ENCODE results near the gene CRNN.

CRNN gene

GRCh38 chr1:152413909-152414308 is at the start of gene CRNN:
TSS of gene CRNN (minus strand) at chr1:152414263. CDS start at chr1:152412233, 2,030 bp downstream.
- FAIRE-seq (no peak), DNase-seq (ENCODE audit: low spot score) (no peak)

GRCh38 chr1:152462636-152463035 is 48.6 kb upstream of the CRNN start:
- DNase-seq (ENCODE audit: low spot score) (no peak), FAIRE-seq (no peak)

- peak; percentile 77 for FAIRE-seq
Observed at GRCh38 chr1:152461544-152461943, 47.5 kb upstream of the CRNN start.

GRCh38 chr1:152460529-152460899 is 46.5 kb upstream of the CRNN start:
- no peak for FAIRE-seq
- DNase-seq (ENCODE audit: low spot score) = no peak

More at GRCh38 chr1:152461544-152461943, 47.5 kb upstream of the CRNN start:
- DNase-seq (ENCODE audit: low spot score) = peak; percentile 51

GRCh38 chr1:152459596-152460528 is 45.8 kb upstream of the CRNN start:
- no peak for FAIRE-seq
- peak; percentile 39 for DNase-seq (ENCODE audit: low spot score)

GRCh38 chr1:152458384-152459185 is 44.5 kb upstream of the CRNN start:
- FAIRE-seq = no peak
- peak; percentile 47 for DNase-seq (ENCODE audit: low spot score)

- no peak for FAIRE-seq
- no peak for DNase-seq (ENCODE audit: low spot score)
Observed at GRCh38 chr1:152457561-152457960, 43.5 kb upstream of the CRNN start.

- no peak for FAIRE-seq
- DNase-seq (ENCODE audit: low spot score) = no peak
Observed at GRCh38 chr1:152457071-152457470, 43.0 kb upstream of the CRNN start.

GRCh38 chr1:152451254-152451653 is 37.2 kb upstream of the CRNN start:
- FAIRE-seq (no peak), DNase-seq (ENCODE audit: low spot score) (no peak)

- DNase-seq (ENCODE audit: low spot score) (no peak), FAIRE-seq (no peak)
Observed at GRCh38 chr1:152449661-152450060, 35.6 kb upstream of the CRNN start.

GRCh38 chr1:152448496-152448895 is 34.4 kb upstream of the CRNN start:
- DNase-seq (ENCODE audit: low spot score) = no peak
- no peak for FAIRE-seq

GRCh38 chr1:152448095-152448494 is 34.0 kb upstream of the CRNN start:
- DNase-seq (ENCODE audit: low spot score) = no peak
- FAIRE-seq = no peak

- DNase-seq (ENCODE audit: low spot score) = no peak
- no peak for FAIRE-seq
Observed at GRCh38 chr1:152447484-152447883, 33.4 kb upstream of the CRNN start.

GRCh38 chr1:152444045-152444444 is 30.0 kb upstream of the CRNN start:
- no peak for FAIRE-seq

GRCh38 chr1:152442765-152443164 is 28.7 kb upstream of the CRNN start:
- DNase-seq (ENCODE audit: low spot score) (peak; percentile 24), FAIRE-seq (no peak)

More at GRCh38 chr1:152444045-152444444, 30.0 kb upstream of the CRNN start:
- peak; percentile 8 for DNase-seq (ENCODE audit: low spot score)

GRCh38 chr1:152442301-152442700 is 28.2 kb upstream of the CRNN start:
- FAIRE-seq (no peak), DNase-seq (ENCODE audit: low spot score) (no peak)

GRCh38 chr1:152441756-152442155 is 27.7 kb upstream of the CRNN start:
- no peak for FAIRE-seq

GRCh38 chr1:152440635-152441471 is 26.8 kb upstream of the CRNN start:
- DNase-seq (ENCODE audit: low spot score) (peak; percentile 59), FAIRE-seq (no peak)

More at GRCh38 chr1:152441756-152442155, 27.7 kb upstream of the CRNN start:
- DNase-seq (ENCODE audit: low spot score) = no peak

- DNase-seq (ENCODE audit: low spot score) (no peak), FAIRE-seq (no peak)
Observed at GRCh38 chr1:152436593-152437496, 22.8 kb upstream of the CRNN start.

GRCh38 chr1:152427458-152427857 is 13.4 kb upstream of the CRNN start:
- DNase-seq (ENCODE audit: low spot score) (no peak), FAIRE-seq (no peak)

Data from RCC 7860 (cell line).